CD4-positive, alpha-beta T cell treated with Interleukin-2 at 100 ng/mL for 4 hours (primary cell): ENCODE data around the gene PHETA1.

ENCODE experiments used
- DNase-seq: peaks from one replicate; pipeline ENCODE4 v3.0.0-alpha.2; 2020; ENCODE audit warnings: low spot score

The PHETA1 gene

GRCh38 chr12:111322336-111323250 lies 46.3 kb downstream of the PHETA1 start:
- no peak for DNase-seq

- DNase-seq, result no peak
Measured at GRCh38 chr12:111321317-111321716, 47.6 kb downstream of the PHETA1 start.

GRCh38 chr12:111320258-111321050 lies 48.4 kb downstream of the PHETA1 start:
- no peak for DNase-seq

GRCh38 chr12:111319600-111320257 lies 49.2 kb downstream of the PHETA1 start:
- DNase-seq, result no peak

- DNase-seq, result no peak
Measured at GRCh38 chr12:111318450-111318849, 50.4 kb downstream of the PHETA1 start.

- DNase-seq, result no peak
Measured at GRCh38 chr12:111316671-111317070, 52.2 kb downstream of the PHETA1 start.

GRCh38 chr12:111314953-111315539 lies 53.8 kb downstream of the PHETA1 start:
- DNase-seq, result no peak

- peak; percentile 65 for DNase-seq
Measured at GRCh38 chr12:111313833-111314259, 55.0 kb downstream of the PHETA1 start.

GRCh38 chr12:111312708-111313107 lies 56.2 kb downstream of the PHETA1 start:
- DNase-seq, result no peak

- no peak for DNase-seq
Measured at GRCh38 chr12:111312016-111312415, 56.9 kb downstream of the PHETA1 start.

- DNase-seq, result no peak
Measured at GRCh38 chr12:111311011-111311410, 57.9 kb downstream of the PHETA1 start.
